ENCODE data around the gene TTLL12. TPM values are rescaled to one million over a fixed set of nuclear protein-coding genes. Genes with fewer than 3 reads are reported as not detected.

The TTLL12 gene
- 100 TPM for total RNA-seq (2021; ENCODE audit: unreplicated experiment)
- polyA plus RNA-seq (2012) = 69.1 and 73.8 TPM in 2 replicates
- Bru-seq, nascent RNA = percentile 72 among the genes with signal in this experiment
- percentile 88 among the genes with signal in this experiment for BruChase-seq, experiment 1, labeled RNA remaining after a 6-hour chase
- percentile 77 among the genes with signal in this experiment for BruChase-seq, experiment 2, labeled RNA remaining after a 2-hour chase
- long read RNA-seq, transcript TTLL12-201 (14 exons, 3,385 nt) = major isoform, 132 of 237 reads
- long read RNA-seq, partial matches to known transcripts = 51 of 237 reads
- long read RNA-seq, other reads (novel, unspliced or antisense) = 53 of 237 reads

- Histone ChIP-seq H3K4me2 (ENCODE audit: low read length) (peak within 1 kb of the TSS; percentile 93), H3K36me3 (ENCODE audit: control insufficient read depth in 1 of 2, insufficient read depth in 2 of 2, low read length in 2 of 2) (peaks cover 3 to 18% of the 10 kb centered on the region in 2 experiments; a peak in 3 of 4 replicates), H3K4me1 (ENCODE audit: control insufficient read depth in 1 of 2, insufficient read depth in 2 of 2, low read length in 2 of 2) (peaks cover 9 to 36% of the 10 kb centered on the region in 2 experiments; a peak in 3 of 4 replicates), H3K4me3 (replicated peaks in 1 of 2; ENCODE audit: low read depth in 1 of 2, low read length in 2 of 2) (peak within 1 kb of the TSS; percentile 77 to 83), H3K9ac (ENCODE audit: low read length) (peak within 1 kb of the TSS; percentile 83), H3K79me2 (ENCODE audit: insufficient read depth, low read length) (peaks cover 52% of the 10 kb centered on the region), H3K9me2 (ENCODE audit: insufficient read depth) (no peaks in the 10 kb centered on the region), H3K9me3 (ENCODE audit: control insufficient read depth in 1 of 2, insufficient read depth in 1 of 2, low read depth in 1 of 2, low read length in 2 of 2) (no peaks in the 10 kb centered on the region), H2AFZ (ENCODE audit: low read depth, low read length, poor library complexity, severe bottlenecking) (peak within 1 kb of the TSS; percentile 78), H3K27ac (ENCODE audit: low read depth, low read length) (peak within 1 kb of the TSS; percentile 98), H4K20me1 (ENCODE audit: insufficient read depth) (no peaks in the 10 kb centered on the region), H3K27me3 (ENCODE audit: insufficient read depth, low read length) (no peaks in the 10 kb centered on the region)
- intact Hi-C loops (cut with micrococcal nuclease) = no loop called here
- TF ChIP-seq ATF3 (IDR thresholded peaks at IDR 0.05) (no peak), ZFX (IDR thresholded peaks at IDR 0.05) (peak; percentile 74; the same call in 1 of the 2 replicates), POLR2A (IDR thresholded peaks at IDR 0.05; ENCODE audit: borderline replicate concordance, extremely low read depth, insufficient read depth, insufficient read length) (peak; percentile 75), MAX (IDR thresholded peaks at IDR 0.05) (peak; percentile 66; the same call in 1 of the 2 replicates), POLR2AphosphoS5 (IDR thresholded peaks at IDR 0.05; ENCODE audit: low read depth, low read length) (peak; percentile 63), SRF (IDR thresholded peaks at IDR 0.05; ENCODE audit: low read depth) (no peak)
- TSS peak; percentile 71 for BruUV-seq (replicated peaks)
- POLR2A ChIA-PET = interaction anchor here (1.1 to 1.4 kb wide), 6 partner anchors 10 to 571 kb away, joined by 3 to 9 read pairs (median 4); partner anchors contain the start of gene POLDIP3
- ATAC-seq (peak; percentile 25), DNase-seq (ENCODE audit: low read depth, low spot score) (no peak)
- RAD21 ChIA-PET (ENCODE audit: low non-redundant PET in 1 of 2, low total read pairs in 2 of 2, uncharacterized antibody in 2 of 2, unreplicated experiment in 2 of 2) = interaction anchor here in 1 of 2 experiments (1.2 kb wide), 1 partner anchor 42 kb away, joined by 4 read pairs; no protein-coding TSS in a partner anchor
- CTCF ChIA-PET = interaction anchor here (0.6 to 1.4 kb wide), 6 partner anchors 39 to 1020 kb away, joined by 3 to 11 read pairs (median 6); no protein-coding TSS in a partner anchor
Measured at GRCh38 chr22:43186272-43187170, at the start of gene TTLL12. TTLL12 (minus strand) TSS chr22:43187134; CDS start chr22:43187069, 65 bp downstream.

All from HCT116 (cell line).